Peyer's patch (tissue), 4 donors: ENCODE data around the gene LRRC25.

Source experiments
- CTCF ChIP-seq, 6 experiments: fragments of 450-650 bp in 4 of 6; fragments of 200-600 bp in 2 of 6; sonication (generic) in 1 of 6; IDR thresholded peaks; one replicate each; pipeline ENCODE4 v1.5.1; 2017 to 2019; ENCODE audit warnings: antibody characterized with exemption in 6 of 6, mild to moderate bottlenecking in 3 of 6, moderate library complexity in 1 of 6
- POLR2A ChIP-seq, 2 donors: fragments of 450-650 bp; IDR thresholded peaks; one replicate each; pipeline ENCODE4 v1.5.1; 2017; ENCODE audit warnings: antibody characterized with exemption in 2 of 2, mild to moderate bottlenecking in 2 of 2, moderate library complexity in 2 of 2

- TF ChIP-seq CTCF (IDR thresholded peaks at IDR 0.05) (no peak), POLR2A (IDR thresholded peaks at IDR 0.05) (no peak)
These were observed 19.4 kb upstream of the LRRC25 start for GRCh38 chr19:18416778-18417249.
